Stimulated activated CD4-positive, alpha-beta T cell treated with anti-CD3 and anti-CD28 coated beads, Interleukin-4, amount 100 ng/mL, for 4 hours (primary cell): ENCODE results near the gene ANKS1B.

Source experiments
- DNase-seq, 2 experiments: peaks; one replicate each; pipeline ENCODE4 v3.0.0-alpha.2; 2020

ANKS1B gene

GRCh38 chr12:99099786-99100185, 885.0 kb downstream of the ANKS1B start:
- DNase-seq, result no peak

DNA sequence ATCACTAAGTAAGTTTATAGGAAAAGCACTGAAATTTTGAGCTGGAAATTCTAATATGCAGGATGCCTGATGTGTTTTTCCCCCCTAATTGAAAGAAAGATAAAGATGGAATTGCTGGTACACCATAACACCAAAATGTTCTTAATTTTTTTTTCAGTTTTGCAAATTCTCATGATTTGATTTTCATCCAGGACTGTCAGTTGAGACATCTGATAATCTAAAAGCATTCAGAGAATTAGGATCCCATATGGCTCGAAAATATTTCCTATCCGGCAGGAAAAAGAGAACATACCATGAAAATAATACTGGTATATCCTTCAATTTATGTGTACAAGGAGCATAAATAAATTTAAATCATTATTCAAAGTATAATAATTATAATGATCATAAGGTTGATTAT, 887.6 kb downstream of the ANKS1B start:
- no peak for DNase-seq

DNA sequence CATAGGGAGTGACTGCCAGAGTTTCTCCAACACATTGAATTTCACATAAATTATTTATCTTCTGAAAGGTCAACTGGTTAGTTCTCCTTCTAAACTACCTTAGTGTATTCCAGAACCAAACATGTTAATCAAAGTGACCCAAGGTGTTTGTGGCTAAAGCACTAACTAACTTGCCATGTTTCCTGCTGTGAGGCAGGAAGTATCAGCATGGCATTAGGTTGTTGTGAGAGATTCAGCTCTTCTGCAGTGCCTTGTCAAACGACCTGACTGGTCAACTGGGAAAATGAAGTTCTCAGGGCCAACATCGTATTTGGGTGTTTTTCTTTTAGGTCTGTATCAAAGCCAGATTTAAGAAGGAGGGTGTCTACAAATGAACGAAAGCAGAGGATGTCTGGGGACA, 891.6 kb downstream of the ANKS1B start:
- DNase-seq, result no peak

- no peak for DNase-seq
Measured at GRCh38 chr12:99092100-99092851, 892.5 kb downstream of the ANKS1B start.

GRCh38 chr12:99087278-99087677, 897.5 kb downstream of the ANKS1B start:
- DNase-seq, result no peak

DNA sequence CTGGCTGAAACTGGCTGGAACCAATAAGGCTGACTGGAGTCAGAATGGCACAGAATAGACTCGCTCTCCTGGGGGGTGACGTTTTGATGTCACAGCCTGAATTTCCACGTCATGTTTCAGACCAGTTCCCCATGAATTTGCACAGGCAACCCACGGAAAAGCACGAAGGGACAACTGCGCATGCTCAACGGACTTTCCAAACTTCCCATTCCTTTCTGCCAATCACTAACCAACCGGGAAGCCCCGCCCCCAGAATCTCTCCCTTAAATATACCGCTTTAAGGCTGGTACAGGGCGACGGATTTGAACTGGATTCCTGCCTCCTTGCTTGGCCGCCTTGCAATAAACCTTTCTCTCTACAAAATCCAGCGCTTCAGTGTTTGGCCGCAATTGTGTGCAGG, 904.9 kb downstream of the ANKS1B start:
- no peak for DNase-seq

DNA sequence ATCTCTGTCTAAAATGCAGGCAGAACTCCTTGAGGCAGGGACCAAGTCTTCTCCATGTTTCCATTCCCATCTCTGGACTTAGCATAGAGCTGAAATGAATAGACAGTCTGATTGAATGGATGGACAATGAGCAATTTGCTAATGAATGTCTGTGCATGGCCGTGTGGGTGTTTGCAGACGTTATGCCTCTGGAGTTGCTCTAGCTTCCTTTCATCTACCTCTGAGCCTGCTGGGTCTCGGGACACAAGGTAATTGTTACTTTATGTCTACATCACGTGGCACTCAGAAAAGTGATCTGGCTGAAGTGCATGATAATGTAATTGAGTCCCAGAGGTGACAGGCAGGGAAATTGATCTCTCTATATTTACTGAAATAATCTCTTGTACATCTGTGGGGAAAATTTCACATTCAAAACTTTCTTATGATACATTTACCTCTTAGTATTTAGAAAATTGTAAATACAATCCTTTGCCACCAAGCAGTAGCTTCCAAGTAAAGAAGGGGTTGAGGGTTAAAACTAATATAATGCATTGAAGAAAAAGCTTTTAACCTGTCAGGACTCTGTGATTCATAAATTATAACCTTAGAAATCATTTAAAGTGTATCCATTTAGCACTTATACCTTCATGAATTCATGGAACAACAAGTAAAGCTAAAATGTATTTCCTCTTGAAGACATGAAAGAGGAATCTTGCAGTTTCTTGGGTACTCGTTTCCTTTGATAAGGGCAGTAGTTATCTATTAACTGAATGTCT, 915.6 kb downstream of the ANKS1B start:
- DNase-seq, result no peak

DNA sequence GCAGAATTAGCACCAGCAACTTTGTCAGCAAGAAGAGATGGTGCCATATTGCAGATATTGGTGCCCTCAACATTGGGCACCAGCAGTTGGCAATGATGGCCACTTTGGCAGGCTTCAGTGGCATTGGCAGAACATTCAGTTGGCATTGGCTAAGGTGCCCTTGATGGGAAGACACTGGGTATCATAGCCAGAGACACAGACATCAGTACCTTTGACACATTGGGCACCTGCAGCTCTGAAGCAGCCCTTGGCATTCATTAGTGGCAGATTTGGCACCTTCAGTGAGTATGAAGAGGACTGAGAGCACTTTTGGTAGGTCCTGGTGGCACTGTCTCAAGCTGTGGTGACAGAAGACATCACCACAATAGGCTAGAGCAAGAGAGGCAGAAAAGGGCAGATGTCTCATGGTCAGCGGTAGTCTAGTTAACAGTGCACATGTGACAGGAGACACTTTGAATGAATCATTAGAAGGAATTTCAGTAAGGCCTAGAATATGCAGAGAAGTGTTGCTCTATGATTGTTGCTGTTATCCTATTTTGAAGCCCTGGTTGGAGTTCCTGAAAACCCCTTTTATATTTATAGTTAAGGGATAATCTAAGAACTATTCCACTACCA, 917.5 kb downstream of the ANKS1B start:
- no peak for DNase-seq

- DNase-seq, result no peak
Measured at GRCh38 chr12:99066726-99067125, 918.0 kb downstream of the ANKS1B start.

DNA sequence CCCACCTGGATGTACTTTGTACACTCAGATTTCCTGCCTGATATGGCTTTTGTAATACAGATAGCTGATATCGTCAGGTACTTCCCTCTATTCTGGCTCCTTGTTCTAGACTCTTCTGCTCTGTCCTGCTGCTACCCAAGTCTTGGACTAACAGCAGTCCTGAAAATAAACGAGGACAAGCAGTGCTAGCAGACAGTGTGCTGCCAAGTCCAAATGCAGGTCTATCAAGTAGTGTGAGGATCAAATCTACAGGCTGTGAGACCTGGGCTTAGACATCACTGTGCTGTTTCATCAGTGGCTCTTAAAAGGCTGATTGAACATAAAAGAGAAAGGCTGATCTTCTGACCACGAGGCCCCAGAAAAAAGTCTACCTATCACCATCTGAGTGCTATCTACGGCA, 921.6 kb downstream of the ANKS1B start:
- no peak for DNase-seq

DNA sequence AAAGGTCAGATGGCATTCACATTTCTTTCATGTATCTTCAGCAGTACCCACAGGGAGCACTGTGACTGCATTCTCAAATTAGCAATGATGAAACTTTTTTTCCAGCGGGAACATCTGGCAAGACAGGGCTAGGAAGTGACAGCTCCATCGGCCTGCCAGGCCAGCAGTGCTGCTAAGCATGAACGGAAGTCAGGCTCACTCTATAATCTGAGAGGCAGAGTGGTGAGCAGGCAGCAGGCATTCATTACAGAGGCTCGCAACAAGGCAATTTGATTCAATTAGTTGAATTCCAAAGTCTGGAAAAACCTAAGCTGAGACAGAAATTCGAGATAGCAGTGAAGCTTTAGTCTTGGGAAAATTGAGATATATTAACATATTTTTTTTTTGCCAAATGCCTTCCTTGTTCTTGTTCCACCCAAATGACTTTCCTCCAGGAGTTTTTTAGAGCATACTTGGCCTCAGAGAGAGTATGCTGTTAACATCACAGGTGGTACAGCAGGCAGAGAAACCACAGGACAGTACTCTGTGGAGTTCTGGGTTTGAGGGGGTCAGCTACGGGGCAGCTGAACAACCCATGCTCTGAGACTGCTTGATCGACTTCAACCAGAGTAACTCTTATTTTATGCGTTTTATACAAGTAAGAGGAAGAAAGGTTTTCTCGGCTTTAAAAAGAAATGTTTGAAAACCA, 924.8 kb downstream of the ANKS1B start:
- DNase-seq, result no peak

- DNase-seq, result no peak
Measured at GRCh38 chr12:99057670-99058069, 927.1 kb downstream of the ANKS1B start.

- DNase-seq, result no peak
Measured at GRCh38 chr12:99056186-99056585, 928.5 kb downstream of the ANKS1B start.

DNA sequence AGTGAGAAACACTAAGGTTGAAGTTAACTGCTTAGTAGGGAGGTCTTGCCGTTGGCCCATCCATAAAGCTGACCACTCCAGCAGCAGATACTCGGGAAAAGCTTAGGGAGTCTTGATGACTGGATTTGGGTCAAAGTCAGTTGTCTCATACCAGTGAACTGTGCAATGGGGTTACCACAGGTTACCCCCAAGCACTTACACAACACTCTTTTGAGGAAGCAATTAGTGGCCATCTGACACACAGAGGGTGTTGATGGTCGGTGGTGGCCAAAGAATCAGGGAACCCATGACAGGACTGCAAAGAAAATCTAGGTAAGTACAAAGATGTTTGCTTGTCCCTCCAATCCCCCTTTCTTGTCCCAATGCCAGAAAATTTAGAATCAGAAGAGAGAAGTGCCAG, 929.4 kb downstream of the ANKS1B start:
- DNase-seq, result no peak

DNA sequence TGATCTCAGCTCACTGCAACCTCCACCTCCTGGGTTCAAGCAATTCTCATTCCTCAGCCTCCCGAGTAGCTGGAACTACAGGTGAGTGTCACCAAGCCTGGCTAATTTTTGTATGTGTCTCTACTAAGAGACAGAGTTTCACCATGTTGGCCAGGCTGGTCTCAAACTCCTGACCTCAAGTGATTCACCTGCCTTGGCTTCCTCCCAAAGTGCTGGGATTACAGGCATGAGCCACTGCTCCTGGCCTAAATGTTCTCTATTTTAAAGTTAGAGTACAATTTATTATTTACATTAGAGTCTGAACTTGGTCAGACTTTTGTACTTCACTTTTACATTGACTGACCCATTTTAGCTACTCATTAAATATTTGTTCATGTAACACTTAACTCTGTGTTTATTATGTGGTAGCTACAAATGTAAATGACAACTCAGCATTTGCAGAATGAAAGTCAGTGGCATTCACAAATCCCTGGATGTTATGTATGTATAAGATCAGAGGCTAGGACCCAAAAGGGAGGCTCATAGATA, 930.1 kb downstream of the ANKS1B start:
- DNase-seq, result no peak

GRCh38 chr12:99053616-99054362, 930.9 kb downstream of the ANKS1B start:
- DNase-seq, result no peak

DNA sequence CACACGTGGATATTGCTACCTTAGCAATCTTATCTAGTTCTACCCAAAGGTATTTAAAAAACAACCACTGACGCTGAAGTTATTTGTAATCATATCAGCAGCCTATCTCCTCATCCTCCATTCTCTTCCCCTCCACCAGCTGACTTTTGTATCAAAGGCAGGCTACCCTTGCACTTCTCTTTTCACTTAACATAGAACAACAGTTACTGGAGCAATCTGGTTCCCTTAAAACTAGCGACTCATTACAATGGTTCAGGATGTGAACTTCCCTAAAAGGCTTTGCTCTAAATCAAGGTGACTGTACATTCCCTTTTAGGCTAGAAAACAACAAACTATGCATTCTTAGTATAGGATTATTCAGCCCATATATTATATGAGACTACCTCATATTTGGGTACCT, 935.0 kb downstream of the ANKS1B start:
- no peak for DNase-seq

- DNase-seq, result no peak
Measured at GRCh38 chr12:99045158-99045557, 939.6 kb downstream of the ANKS1B start.

DNA sequence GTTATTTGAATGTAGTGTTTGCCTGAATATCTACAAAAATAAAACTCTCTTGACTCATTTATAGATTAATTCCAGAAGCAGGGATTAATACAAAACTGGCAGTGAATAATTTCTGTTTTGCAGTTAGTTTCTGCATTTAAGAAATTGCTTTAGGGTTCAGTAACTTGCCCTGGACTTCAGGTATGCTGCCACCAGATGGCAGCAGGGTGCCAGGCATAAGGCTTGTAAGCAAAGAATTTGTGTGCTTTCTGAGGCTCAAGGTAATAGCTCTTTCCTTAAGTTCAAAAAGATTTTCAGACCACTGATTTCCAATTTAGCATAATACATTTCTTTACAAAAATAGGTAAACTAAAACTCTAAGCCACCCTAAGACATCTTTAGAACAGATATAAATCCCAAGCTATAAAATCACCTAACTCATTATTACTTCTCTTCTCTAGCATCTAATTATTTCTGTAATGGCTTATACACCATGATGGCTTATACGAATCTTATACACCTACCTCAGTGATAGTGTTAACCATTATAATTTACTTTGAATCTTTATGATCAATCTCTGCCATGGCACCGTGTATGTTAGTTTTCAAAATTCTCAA, 941.3 kb downstream of the ANKS1B start:
- peak; percentile 5 to 26 for DNase-seq

DNA sequence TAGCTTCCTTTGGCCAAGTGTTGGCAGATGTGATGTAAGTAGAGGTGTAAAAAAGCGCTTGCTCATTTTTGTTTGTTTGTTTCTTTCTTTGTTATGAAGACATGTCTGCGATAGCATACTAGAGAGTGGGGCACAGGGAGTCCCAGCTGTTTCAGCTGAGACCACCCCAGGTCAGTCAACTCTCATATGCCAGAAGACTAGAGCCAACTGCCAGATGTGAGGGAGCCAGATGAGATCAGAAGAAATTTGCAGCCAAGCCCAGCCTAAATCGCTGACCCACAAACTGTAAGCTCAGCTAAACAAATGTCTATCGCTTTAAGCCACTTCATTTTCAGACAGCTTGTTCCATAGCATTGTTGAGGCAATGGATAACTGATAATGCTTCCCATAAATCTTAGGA, 942.5 kb downstream of the ANKS1B start:
- DNase-seq, result no peak

DNA sequence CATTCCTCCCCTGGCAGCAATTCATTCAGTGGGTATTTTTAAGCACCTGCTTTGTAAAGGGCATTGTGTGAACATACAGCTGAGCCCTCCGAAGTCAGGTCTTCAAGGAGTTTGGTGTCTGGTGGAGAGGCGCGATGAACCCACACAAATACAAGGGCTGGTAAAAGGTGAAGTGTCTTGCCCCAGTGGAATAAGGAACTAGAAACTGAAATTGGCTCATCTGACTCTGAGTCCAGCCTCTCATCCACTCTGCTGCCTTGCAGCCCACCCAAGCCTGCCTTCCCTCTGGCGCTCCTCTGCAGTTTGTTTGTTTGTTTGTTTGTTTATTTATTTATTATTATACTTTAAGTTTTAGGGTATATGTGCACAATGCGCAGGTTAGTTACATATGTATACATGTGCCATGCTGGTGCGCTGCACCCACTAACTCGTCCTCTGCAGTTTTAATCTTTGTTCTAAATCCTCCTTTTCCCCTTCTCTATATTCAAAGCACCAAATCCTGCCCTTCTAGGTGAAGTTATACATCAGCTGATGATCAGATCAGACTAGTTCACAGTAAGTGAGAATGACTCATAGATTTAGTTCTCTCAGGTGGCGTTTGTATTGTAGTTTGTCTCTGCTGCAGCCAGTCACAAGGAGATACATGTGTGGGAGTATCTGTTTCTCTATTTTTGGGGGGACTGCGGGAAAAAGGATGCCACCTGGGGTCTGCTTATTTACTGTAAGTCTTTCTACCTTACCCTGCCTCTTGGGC, 945.2 kb downstream of the ANKS1B start:
- DNase-seq, result no peak
